Left ventricle myocardium inferior (tissue), 1 donor: ENCODE measurements around the gene MRPL38. TPM values are rescaled to one million over a fixed set of nuclear protein-coding genes. Genes with fewer than 3 reads are reported as not detected.
"Not testable (repeated sequence)": the region's sequence is repeated elsewhere in the genome, so short reads cannot be mapped to it uniquely, and the experiment has no call there.

Source experiments
- DNase-seq: peaks from one replicate; pipeline ENCODE4 v3.0.0-alpha.2; 2020
- H3K27ac ChIP-seq: fragments of 200-600 bp; replicated peaks from 2 replicates; pipeline ENCODE4 v1.8.0; 2021
- H3K27me3 ChIP-seq: fragments of 200-600 bp; 2 replicates; pipeline ENCODE4 v1.8.0; 2021; ENCODE audit warnings: low read depth
- H3K36me3 ChIP-seq: fragments of 200-600 bp; 2 replicates; pipeline ENCODE4 v1.8.0; 2021
- H3K4me1 ChIP-seq: fragments of 200-600 bp; 2 replicates; pipeline ENCODE4 v1.8.0; 2021
- H3K4me3 ChIP-seq: fragments of 200-600 bp; 2 replicates; pipeline ENCODE4 v1.8.0; 2021; ENCODE audit warnings: mild to moderate bottlenecking, moderate library complexity
- H3K9me3 ChIP-seq: fragments of 200-600 bp; replicated peaks from 2 replicates; pipeline ENCODE4 v1.8.0; 2021
- CTCF ChIP-seq: fragments of 200-600 bp; IDR thresholded peaks from 2 replicates; pipeline ENCODE4 v1.8.0; 2021; ENCODE audit warnings: antibody characterized with exemption, mild to moderate bottlenecking, borderline replicate concordance
- intact Hi-C: fragments of 100-400 bp; cut with micrococcal nuclease; formaldehyde crosslinking; loops from one replicate; pipeline ENCODE4 v1.11.0; 2022
- total RNA-seq: library from RNA; stranded (reverse); fragmentation: NEBNext Ultra II Directional; extraction: Animal tissue kit (Norgen Biotek cat#: 25700); gene quantifications from one replicate; pipeline ENCODE4 v1.2.1, GENCODE V29; 2021
- donor health status: DM: no; HTN: yes; CAD: no; lungs with severe emphysema.

The MRPL38 gene
- total RNA-seq, 1 donor from 2014 or later = 104 TPM

GRCh38 chr17:75891022-75891604, 13.6 kb downstream of the MRPL38 start:
- no peak for TF ChIP-seq CTCF
- Histone ChIP-seq H3K27ac (no peak overlapping the region), H3K36me3 (peaks cover 34% of the 10 kb centered on the region), H3K9me3 (no peaks in the 10 kb centered on the region), H3K4me3 (no peak overlapping the region), H3K4me1 (peaks cover 29% of the 10 kb centered on the region), H3K27me3 (no peaks in the 10 kb centered on the region)
- intact Hi-C loops = no loop called here
- DNase-seq = no peak

- no peak for DNase-seq
- intact Hi-C loops = no loop called here
- H3K9me3 ChIP-seq = no peaks in the 10 kb centered on the region
- H3K27ac ChIP-seq = no peak overlapping the region
- H3K4me3 ChIP-seq = no peak overlapping the region
- H3K27me3 ChIP-seq = no peaks in the 10 kb centered on the region
- peaks cover 34% of the 10 kb centered on the region for H3K36me3 ChIP-seq
- no peak for TF ChIP-seq CTCF
- H3K4me1 ChIP-seq = peaks cover 12% of the 10 kb centered on the region
Observed at GRCh38 chr17:75889454-75889853, 15.2 kb downstream of the MRPL38 start.

- Histone ChIP-seq H3K27ac (no peak overlapping the region), H3K4me3 (no peak overlapping the region), H3K36me3 (peaks cover 34% of the 10 kb centered on the region), H3K27me3 (no peaks in the 10 kb centered on the region), H3K9me3 (no peaks in the 10 kb centered on the region), H3K4me1 (peaks cover 7% of the 10 kb centered on the region)
- intact Hi-C loops = no loop called here
- DNase-seq = no peak
- TF ChIP-seq CTCF = no peak
Observed at GRCh38 chr17:75888484-75888883, 16.2 kb downstream of the MRPL38 start.

- H3K27me3 ChIP-seq, H3K4me3 ChIP-seq, intact Hi-C loops, H3K4me1 ChIP-seq, H3K9me3 ChIP-seq, DNase-seq, H3K27ac ChIP-seq: not testable (repeated sequence)
- H3K36me3 ChIP-seq = peaks cover 18% of the 10 kb centered on the region
Observed at GRCh38 chr17:75885860-75886259, 18.8 kb downstream of the MRPL38 start.

GRCh38 chr17:75885431-75885830, 19.3 kb downstream of the MRPL38 start:
- no peak overlapping the region for H3K27ac ChIP-seq
- H3K4me1 ChIP-seq = no peaks in the 10 kb centered on the region
- H3K4me3 ChIP-seq = no peak overlapping the region
- DNase-seq = no peak
- intact Hi-C loops = no loop called here
- H3K36me3 ChIP-seq = peaks cover 14% of the 10 kb centered on the region
- no peaks in the 10 kb centered on the region for H3K9me3 ChIP-seq
- TF ChIP-seq CTCF = no peak
- H3K27me3 ChIP-seq = no peaks in the 10 kb centered on the region

- Histone ChIP-seq H3K4me1 (peaks cover 23% of the 10 kb centered on the region), H3K9me3 (no peaks in the 10 kb centered on the region), H3K27me3 (no peaks in the 10 kb centered on the region), H3K4me3 (no peak overlapping the region), H3K27ac (no peak overlapping the region), H3K36me3 (no peaks in the 10 kb centered on the region)
- intact Hi-C loops = no loop called here
- no peak for TF ChIP-seq CTCF
- DNase-seq = no peak
Observed at GRCh38 chr17:75881678-75882454, 22.8 kb downstream of the MRPL38 start.
